GM19025 (cell line): ENCODE results near the gene MICAL3.

ENCODE experiments used
- ATAC-seq: cut with Tn5 transposase; IDR thresholded peaks from one replicate; pipeline ENCODE4 v1.9.1; 2021; ENCODE audit warnings: mild to moderate bottlenecking, low read depth, moderate library complexity; ENCODE audit not compliant: unreplicated experiment

The MICAL3 gene

DNA sequence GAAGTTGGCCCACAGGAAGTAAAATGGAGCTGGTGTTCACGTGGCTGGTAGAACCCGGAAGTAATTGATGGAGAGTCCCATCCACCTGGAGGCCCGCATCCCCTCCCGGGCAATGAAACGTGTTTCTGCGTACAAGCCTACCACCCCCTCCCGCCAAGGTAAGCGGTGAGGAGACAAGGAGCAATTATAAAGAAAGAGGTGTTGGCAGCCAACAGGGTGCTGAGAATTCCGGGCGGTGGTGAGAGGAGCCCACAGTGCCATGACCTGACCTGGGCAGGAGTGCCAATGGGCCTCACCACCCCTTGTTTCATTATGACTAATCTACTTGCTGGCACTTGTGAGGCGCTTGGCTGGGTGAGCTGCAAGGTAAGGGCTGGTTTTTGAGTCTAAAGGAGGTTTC, 166.3 kb downstream of the MICAL3 start:
- no peak for ATAC-seq

- ATAC-seq: no peak
Measured at GRCh38 chr22:17855572-17856290, 168.6 kb downstream of the MICAL3 start.

DNA sequence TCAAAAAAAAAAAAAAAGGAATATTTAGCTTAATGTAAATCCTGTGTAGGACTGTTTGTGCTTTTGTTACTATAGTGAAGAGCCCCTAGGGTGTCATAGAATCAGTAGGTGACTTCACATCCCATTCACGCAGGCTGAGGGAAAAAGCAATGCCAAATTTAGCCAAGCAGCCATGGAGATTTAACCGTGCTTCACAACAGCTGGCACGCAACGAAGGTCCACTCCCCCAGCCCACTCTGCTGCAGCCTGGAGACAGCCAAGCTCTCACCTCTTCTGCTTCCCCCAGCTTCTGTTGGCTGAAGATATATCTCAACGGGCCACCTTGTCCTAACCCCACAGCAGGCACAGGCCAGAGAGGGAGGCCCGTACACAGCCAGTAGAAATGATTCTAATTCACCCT, 171.3 kb downstream of the MICAL3 start:
- no peak for ATAC-seq

DNA sequence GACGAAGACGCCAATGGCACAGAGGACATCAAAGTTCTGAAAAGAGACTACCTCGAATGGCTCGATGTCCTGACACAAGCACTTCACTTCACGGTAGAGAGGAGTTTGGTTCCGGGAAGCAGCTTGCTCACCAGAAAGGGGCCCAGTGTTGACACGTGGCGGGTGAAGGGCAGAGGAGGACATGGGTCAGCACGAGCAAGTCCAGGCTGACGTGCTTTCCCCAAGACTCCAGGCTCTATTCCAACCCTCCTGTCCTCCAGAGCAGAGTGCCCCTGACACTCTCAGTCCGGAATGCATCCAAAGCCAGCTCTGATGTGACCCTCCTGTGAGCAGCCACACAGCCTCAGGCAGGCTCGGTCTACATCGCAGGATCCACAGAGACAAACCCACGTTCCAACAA, 172.6 kb downstream of the MICAL3 start:
- ATAC-seq: no peak

GRCh38 chr22:17847360-17848078, 176.8 kb downstream of the MICAL3 start:
- no peak for ATAC-seq

- ATAC-seq: no peak
Measured at GRCh38 chr22:17846326-17846992, 177.9 kb downstream of the MICAL3 start.

DNA sequence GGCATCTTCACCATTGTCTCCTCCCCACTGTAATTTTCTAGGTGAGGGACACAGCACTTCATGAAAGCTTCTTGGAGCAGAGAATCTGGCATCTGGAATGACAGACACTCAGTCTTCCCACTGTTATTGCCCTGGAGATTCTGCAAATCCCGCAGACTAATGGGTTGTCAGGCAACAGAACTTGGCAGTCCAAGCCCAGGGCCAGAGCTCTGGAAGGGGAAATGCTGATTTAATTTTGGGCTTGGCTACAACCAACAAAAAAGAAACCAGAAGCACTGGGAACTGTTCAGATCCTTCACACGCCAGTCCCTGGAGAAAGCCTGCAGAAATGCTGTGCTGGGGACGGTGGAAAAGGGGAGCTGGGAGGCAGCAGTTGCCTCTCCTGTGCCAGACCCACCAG, 178.6 kb downstream of the MICAL3 start:
- ATAC-seq: no peak

- no peak for ATAC-seq
Measured at GRCh38 chr22:17845327-17845726, 179.0 kb downstream of the MICAL3 start.

DNA sequence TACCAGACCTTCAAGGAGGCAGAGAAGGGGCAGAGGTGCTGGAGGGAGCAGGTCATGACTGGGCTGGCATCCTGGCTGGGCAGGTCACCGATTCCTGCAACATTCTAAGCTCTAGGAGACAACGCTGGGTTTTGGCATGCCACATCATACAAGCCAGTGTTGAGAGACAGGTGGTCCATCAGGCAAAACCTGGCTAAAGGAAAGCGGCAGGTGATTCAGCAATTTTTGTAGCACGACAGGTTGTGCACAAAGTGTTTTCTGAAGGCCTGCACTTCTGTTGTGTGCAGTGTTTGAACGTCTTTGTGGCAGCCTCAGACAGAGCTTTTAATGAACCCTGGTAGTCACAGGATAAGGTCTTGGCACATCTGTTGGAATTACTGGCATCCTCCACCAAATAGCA, 180.2 kb downstream of the MICAL3 start:
- no peak for ATAC-seq

DNA sequence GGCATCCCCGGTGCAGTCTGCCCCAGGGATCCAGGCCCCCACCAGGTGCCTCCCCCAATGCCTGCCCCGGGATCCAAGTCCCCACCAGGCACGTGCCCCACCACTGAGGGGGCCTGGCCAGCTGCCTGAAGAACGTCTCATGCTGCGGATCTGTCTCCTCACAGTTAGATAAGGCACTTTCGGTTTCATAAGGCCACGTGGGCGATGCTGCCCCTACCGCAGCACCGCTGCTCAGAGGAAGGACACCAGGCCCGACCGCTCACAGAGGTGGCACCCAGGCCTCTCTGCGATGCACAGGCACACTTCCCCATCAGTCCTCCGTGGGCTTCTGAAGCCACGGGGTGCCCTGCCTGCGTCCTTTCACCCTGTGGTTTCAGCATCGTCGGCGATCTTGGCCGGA, 182.0 kb downstream of the MICAL3 start:
- ATAC-seq: no peak

- ATAC-seq: no peak
Measured at GRCh38 chr22:17841836-17842235, 182.5 kb downstream of the MICAL3 start.

DNA sequence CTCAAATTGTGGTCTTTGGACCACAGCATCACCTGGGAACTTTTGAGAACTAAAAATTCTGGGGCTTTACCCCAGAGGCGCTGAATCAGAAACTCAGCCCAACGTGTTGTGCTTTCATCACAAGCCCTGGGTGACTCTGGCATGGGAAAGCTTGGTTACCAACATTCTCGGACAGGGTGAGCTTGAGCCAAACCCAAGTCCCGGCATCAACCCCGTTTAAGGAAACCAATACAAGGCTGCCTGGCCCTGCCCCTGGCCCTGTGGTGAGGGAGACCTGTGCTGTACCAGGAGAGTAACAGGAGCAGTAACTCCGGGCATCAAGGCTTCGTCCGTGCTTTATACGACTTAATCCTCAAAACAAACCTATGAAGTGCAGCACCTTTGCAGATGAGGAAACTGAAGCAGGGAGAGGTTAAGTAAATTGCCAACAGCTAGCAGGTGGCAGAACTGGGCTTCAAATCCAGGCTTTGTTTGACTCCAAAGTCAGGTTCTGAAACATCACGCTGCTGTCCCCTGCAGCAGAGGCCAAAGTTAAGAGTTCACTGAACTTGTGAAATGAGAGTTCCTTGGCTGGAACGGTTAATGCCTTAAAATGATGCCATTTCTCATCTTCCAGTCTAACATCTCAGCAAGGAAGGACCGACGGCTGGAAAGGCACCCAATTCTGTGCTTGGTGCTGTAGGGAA, 186.0 kb downstream of the MICAL3 start:
- ATAC-seq: no peak

DNA sequence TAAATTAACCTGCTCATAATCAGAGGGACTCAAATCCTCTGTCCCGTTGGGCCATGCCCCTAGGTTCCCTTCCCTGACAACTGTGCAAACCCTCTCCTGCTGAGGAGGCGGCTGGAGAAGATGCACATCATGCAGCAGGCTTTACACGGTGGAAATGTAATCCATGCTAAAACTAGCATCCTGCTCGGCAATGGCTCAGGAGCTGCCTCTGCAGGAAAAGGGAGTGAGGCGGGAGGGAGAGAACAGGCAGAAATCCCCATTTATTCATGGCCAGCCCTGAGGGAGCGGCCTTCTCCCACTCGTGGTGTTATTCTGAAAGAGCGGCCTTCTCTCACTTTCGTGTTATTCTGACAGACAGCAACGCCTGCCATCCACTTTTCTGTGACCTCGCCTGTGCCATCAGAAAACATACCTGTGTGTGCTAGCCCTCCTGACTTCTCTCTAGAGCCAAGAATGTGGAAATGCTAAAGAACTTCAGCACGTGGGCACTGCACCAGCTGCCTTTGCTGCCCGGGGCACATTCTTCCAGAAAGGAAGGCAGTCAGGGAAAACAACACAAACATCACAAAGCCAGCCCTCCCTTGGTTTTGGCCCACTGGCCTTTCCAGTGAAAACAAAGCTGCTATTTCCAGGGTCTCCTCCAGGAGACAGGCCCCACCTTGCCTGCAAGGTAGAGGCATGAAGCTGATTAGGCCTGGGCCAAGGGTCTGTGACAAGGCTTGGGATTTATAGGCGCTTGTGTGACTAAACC, 187.2 kb downstream of the MICAL3 start:
- no peak for ATAC-seq

GRCh38 chr22:17835256-17835655, 189.1 kb downstream of the MICAL3 start:
- ATAC-seq: no peak

- ATAC-seq: no peak
Measured at GRCh38 chr22:17833489-17833888, 190.9 kb downstream of the MICAL3 start.

GRCh38 chr22:17832665-17833064, 191.7 kb downstream of the MICAL3 start:
- ATAC-seq: no peak

DNA sequence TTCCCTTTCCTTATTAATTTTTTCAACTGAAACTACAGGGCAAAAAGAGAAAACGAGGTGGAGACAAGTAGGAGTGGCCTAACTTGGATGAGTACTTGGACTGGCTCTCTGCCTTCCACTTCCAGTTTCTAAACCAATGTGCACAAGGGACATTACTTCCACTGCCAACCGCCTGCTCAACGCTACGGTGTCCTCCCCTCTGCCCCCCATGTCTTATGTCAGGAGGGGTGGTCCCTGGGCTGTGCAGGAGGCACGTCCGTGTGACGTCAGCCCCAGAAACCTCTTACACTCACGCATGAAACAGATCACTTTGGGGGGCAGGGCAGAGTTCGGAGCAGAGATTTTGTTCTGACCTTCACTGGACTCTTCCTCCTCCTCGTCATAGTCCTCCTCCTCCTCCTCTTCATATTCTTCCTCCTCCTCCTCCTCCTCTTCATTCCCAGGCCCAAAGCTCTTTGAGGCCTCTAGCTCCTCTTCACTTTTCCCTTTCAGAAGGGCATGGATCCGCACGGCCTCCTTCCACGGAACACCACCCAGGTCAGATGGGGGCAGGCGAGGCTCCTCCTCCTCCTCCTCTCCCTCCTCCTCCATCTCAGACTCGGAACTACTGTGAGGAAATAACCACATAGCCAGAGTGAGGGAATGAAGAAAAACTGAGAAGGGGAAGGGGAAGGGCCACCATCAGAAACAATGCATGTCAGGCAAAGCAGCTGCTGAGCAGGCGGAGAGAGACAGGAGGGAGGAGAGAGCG, 192.7 kb downstream of the MICAL3 start:
- no peak for ATAC-seq

GRCh38 chr22:17830043-17830961, 194.1 kb downstream of the MICAL3 start:
- no peak for ATAC-seq

DNA sequence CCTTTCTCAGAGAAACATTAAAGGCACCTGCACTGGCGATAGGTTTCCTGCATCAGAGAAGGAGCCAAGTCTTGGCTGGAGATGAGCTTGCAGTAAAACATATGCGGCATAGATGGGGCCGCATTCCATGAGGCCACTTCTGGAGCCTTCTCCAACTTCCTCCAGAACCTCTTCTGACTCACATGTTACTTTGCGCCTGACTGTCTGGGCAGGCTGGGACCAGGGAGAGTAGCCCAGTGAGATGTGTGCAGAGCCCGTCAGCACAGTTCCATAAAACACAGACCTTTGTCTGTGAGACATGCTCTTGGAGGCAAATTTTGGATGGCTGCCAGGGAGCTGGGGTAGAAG, 194.7 kb downstream of the MICAL3 start:
- no peak for ATAC-seq
